WTC11 (cell line): ENCODE results near the gene FBXW4. TPM values are rescaled to one million over a fixed set of nuclear protein-coding genes. Genes with fewer than 3 reads are reported as not detected.

ENCODE experiments used
- ATAC-seq: fragments of 200-7000 bp; cut with Tn5 transposase; 2 replicates; pipeline ENCODE4 v1.10.0; 2021; ENCODE audit warnings: mild to moderate bottlenecking, moderate library complexity
- CTCF ChIA-PET: fragments of 300-600 bp; sonication (Branson Sonifier 250); formaldehyde crosslinking; loops from one replicate; lab custom pipeline; 2021; ENCODE audit warnings: antibody characterized with exemption; lab: Charles Lee
- POLR2A ChIA-PET: fragments of 350-600 bp; sonication (Branson Sonifier 250); formaldehyde crosslinking; loops from one replicate; lab custom pipeline; 2021; ENCODE audit warnings: antibody characterized with exemption; lab: Charles Lee
- DNase-seq: peaks from one replicate; pipeline ENCODE4 v3.0.0; 2021; ENCODE audit warnings: low spot score
- H3K27ac Mint-ChIP-seq: 2 replicates; pipeline ENCODE4 v1.8.0; 2021; ENCODE audit warnings: mixed read lengths
- H3K27me3 Mint-ChIP-seq: 2 replicates; pipeline ENCODE4 v1.8.0; 2021; ENCODE audit warnings: low read depth, mild to moderate bottlenecking, moderate library complexity, mixed read lengths
- H3K36me3 Mint-ChIP-seq: 2 replicates; pipeline ENCODE4 v1.8.0; 2021; ENCODE audit warnings: mixed read lengths
- H3K4me1 Mint-ChIP-seq: 2 replicates; pipeline ENCODE4 v1.8.0; 2022; ENCODE audit warnings: mixed read lengths
- H3K4me3 Mint-ChIP-seq: 2 replicates; pipeline ENCODE4 v1.8.0; 2021; ENCODE audit warnings: mild to moderate bottlenecking, moderate library complexity, mixed read lengths
- H3K9me3 Mint-ChIP-seq: 2 replicates; pipeline ENCODE4 v1.8.0; 2021; ENCODE audit warnings: mixed read lengths
- AFF4 ChIP-seq: sonication (generic); formaldehyde crosslinking; IDR thresholded peaks from 2 replicates; pipeline ENCODE4 v1.8.1; 2023; ENCODE audit warnings: mild to moderate bottlenecking, missing genetic modification reagents, borderline replicate concordance
- ATF2 ChIP-seq: sonication (generic); formaldehyde crosslinking; IDR thresholded peaks from 2 replicates; pipeline ENCODE4 v1.8.1; 2022; ENCODE audit warnings: low read depth, missing genetic modification reagents, borderline replicate concordance
- CBFB ChIP-seq: sonication (generic); formaldehyde crosslinking; IDR thresholded peaks from 2 replicates; pipeline ENCODE4 v1.8.1; 2022; ENCODE audit warnings: mild to moderate bottlenecking, low read depth, missing genetic modification reagents
- ELF4 ChIP-seq: sonication (generic); formaldehyde crosslinking; IDR thresholded peaks from 2 replicates; pipeline ENCODE4 v1.8.1; 2022; ENCODE audit warnings: low read depth, mild to moderate bottlenecking, moderate library complexity, missing genetic modification reagents
- EMX1 ChIP-seq: fragments of 250-450 bp; sonication (Bioruptor Pico); IDR thresholded peaks from 2 replicates; pipeline ENCODE4 v1.8.0; 2021; ENCODE audit warnings: mild to moderate bottlenecking
- GABPB1 ChIP-seq: sonication (generic); formaldehyde crosslinking; IDR thresholded peaks from 2 replicates; pipeline ENCODE4 v1.8.1; 2023; ENCODE audit warnings: mild to moderate bottlenecking, missing genetic modification reagents
- GTF2I ChIP-seq: fragments of 250-450 bp; sonication (Bioruptor Pico); conservative IDR thresholded peaks from 2 replicates; pipeline ENCODE4 v1.4.0; 2021; ENCODE audit warnings: mild to moderate bottlenecking
- HMGA2 ChIP-seq: fragments of 250-450 bp; sonication (Bioruptor Pico); IDR thresholded peaks from 2 replicates; pipeline ENCODE4 v1.4.0; 2021; ENCODE audit warnings: mild to moderate bottlenecking, moderate library complexity
- JAZF1 ChIP-seq: fragments of 250-450 bp; sonication (Bioruptor Pico); IDR thresholded peaks from 2 replicates; pipeline ENCODE4 v1.9.0; 2021; ENCODE audit warnings: moderate library complexity, mild to moderate bottlenecking, inconsistent platforms
- MYBL2 ChIP-seq: sonication (generic); formaldehyde crosslinking; IDR thresholded peaks from 2 replicates; pipeline ENCODE4 v1.8.1; 2023; ENCODE audit warnings: mild to moderate bottlenecking, moderate library complexity, missing genetic modification reagents
- NFATC4 ChIP-seq: fragments of 250-450 bp; sonication (Bioruptor Pico); IDR thresholded peaks from 2 replicates; pipeline ENCODE4 v1.9.0; 2021; ENCODE audit warnings: mild to moderate bottlenecking
- NR1H2 ChIP-seq: sonication (generic); formaldehyde crosslinking; IDR thresholded peaks from 2 replicates; pipeline ENCODE4 v1.9.0; 2021; ENCODE audit warnings: mild to moderate bottlenecking, moderate library complexity, missing genetic modification reagents
- PRRX2 ChIP-seq: fragments of 250-450 bp; sonication (Bioruptor Pico); IDR thresholded peaks from 2 replicates; pipeline ENCODE4 v1.8.0; 2021; ENCODE audit warnings: mild to moderate bottlenecking
- SMAD3 ChIP-seq: sonication (generic); formaldehyde crosslinking; IDR thresholded peaks from 2 replicates; pipeline ENCODE4 v1.8.0; 2022; ENCODE audit warnings: missing genetic modification reagents, mild to moderate bottlenecking, borderline replicate concordance
- SMAD4 ChIP-seq: sonication (generic); formaldehyde crosslinking; IDR thresholded peaks from 2 replicates; pipeline ENCODE4 v1.8.0; 2022; ENCODE audit warnings: mild to moderate bottlenecking, missing genetic modification reagents
- SP1 ChIP-seq: sonication (generic); formaldehyde crosslinking; conservative IDR thresholded peaks from 2 replicates; pipeline ENCODE4 v1.8.1; 2022; ENCODE audit warnings: missing genetic modification reagents
- TEAD1 ChIP-seq: sonication (generic); formaldehyde crosslinking; IDR thresholded peaks from 2 replicates; pipeline ENCODE4 v1.8.0; 2022; ENCODE audit warnings: mild to moderate bottlenecking, missing genetic modification reagents
- ZBTB21 ChIP-seq: sonication (generic); formaldehyde crosslinking; IDR thresholded peaks from 2 replicates; pipeline ENCODE4 v1.8.1; 2023; ENCODE audit warnings: mild to moderate bottlenecking, missing genetic modification reagents, borderline replicate concordance
- ZMAT4 ChIP-seq: fragments of 250-450 bp; sonication (Bioruptor Pico); IDR thresholded peaks from 2 replicates; pipeline ENCODE4 v1.9.0; 2021; ENCODE audit warnings: mild to moderate bottlenecking
- ZNF121 ChIP-seq: sonication (generic); formaldehyde crosslinking; IDR thresholded peaks from 2 replicates; pipeline ENCODE4 v1.8.0; 2023; ENCODE audit warnings: missing genetic modification reagents
- ZNF232 ChIP-seq: sonication (generic); formaldehyde crosslinking; IDR thresholded peaks from 2 replicates; pipeline ENCODE4 v1.8.0; 2022; ENCODE audit warnings: mild to moderate bottlenecking, missing genetic modification reagents
- ZNF317 ChIP-seq: sonication (generic); formaldehyde crosslinking; IDR thresholded peaks from 2 replicates; pipeline ENCODE4 v1.8.1; 2023; ENCODE audit warnings: low read depth, mild to moderate bottlenecking, moderate library complexity, missing genetic modification reagents, borderline replicate concordance
- ZNF396 ChIP-seq: fragments of 250-450 bp; sonication (Bioruptor Pico); IDR thresholded peaks from 2 replicates; pipeline ENCODE4 v1.8.0; 2021; ENCODE audit warnings: mild to moderate bottlenecking, moderate library complexity, borderline replicate concordance
- ZNF423 ChIP-seq: fragments of 250-450 bp; sonication (Bioruptor Pico); IDR thresholded peaks from 2 replicates; pipeline ENCODE4 v2.1.2; 2022; ENCODE audit warnings: mild to moderate bottlenecking, moderate library complexity
- total RNA-seq: library from RNA; stranded (reverse); gene quantifications from 3 replicates; pipeline ENCODE4 v1.2.3, GENCODE V29; 2021
- TF ChIP-seq, protein P1 (sequence below): fragments of 250-450 bp; sonication (Bioruptor Pico); IDR thresholded peaks from 2 replicates; pipeline ENCODE4 v1.8.0; 2021; ENCODE audit warnings: mild to moderate bottlenecking
- TF ChIP-seq, protein P2 (sequence below): sonication (generic); formaldehyde crosslinking; IDR thresholded peaks from 2 replicates; pipeline ENCODE4 v1.8.1; 2023; ENCODE audit warnings: mild to moderate bottlenecking, missing genetic modification reagents, moderate library complexity

The FBXW4 gene
- total RNA-seq, 1 experiment from 2014 or later: 45.3 TPM

DNA sequence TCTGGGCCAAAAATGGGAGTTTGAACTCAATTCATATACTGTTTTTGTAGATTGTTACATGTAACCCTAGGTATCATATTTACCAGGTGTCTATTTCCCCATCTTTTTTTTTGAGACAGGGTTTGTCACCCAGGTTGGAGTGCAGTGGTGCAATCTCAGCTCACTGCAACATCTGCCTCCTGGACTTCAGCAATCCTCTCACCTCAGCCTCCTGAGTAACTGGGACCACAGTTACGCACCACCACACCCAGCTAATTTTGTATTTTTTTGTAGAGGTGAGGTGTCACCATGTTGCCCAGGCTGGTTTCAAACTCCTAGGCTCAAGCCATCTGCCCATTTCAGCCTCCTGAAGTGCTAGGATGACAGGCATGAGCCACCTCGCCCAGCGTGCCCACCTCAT, 28.2 kb upstream of the FBXW4 start:
- Mint-ChIP-seq H3K4me1 (peaks cover 26% of the 10 kb centered on the region), H3K4me3 (no peak overlapping the region), H3K36me3 (no peaks in the 10 kb centered on the region), H3K27ac (no peak overlapping the region), H3K27me3 (no peaks in the 10 kb centered on the region; the same call in 1 of the 2 replicates), H3K9me3 (no peaks in the 10 kb centered on the region)
- POLR2A ChIA-PET: no interaction called here
- ATAC-seq (no peak), DNase-seq (no peak)
- CTCF ChIA-PET: interaction anchor here (0.6 kb wide), 1 partner anchor 118 kb away, joined by 4 read pairs; no protein-coding TSS in a partner anchor
- TF ChIP-seq ZNF121 (CRISPR knock-in tag) (no peak), ZNF232 (CRISPR knock-in tag) (no peak), SMAD4 (CRISPR knock-in tag) (no peak), MYBL2 (CRISPR knock-in tag) (no peak), CBFB (CRISPR knock-in tag) (no peak), ZBTB21 (CRISPR knock-in tag) (no peak), AFF4 (CRISPR knock-in tag) (no peak), TEAD1 (CRISPR knock-in tag) (no peak), GTF2I (no peak), NFATC4 (no peak), PRRX2 (CRISPR knock-in tag) (no peak), ZNF317 (CRISPR knock-in tag) (no peak), JAZF1 (no peak), EMX1 (CRISPR knock-in tag) (no peak), NR1H2 (no peak)
- TF ChIP-seq, protein P1, sequence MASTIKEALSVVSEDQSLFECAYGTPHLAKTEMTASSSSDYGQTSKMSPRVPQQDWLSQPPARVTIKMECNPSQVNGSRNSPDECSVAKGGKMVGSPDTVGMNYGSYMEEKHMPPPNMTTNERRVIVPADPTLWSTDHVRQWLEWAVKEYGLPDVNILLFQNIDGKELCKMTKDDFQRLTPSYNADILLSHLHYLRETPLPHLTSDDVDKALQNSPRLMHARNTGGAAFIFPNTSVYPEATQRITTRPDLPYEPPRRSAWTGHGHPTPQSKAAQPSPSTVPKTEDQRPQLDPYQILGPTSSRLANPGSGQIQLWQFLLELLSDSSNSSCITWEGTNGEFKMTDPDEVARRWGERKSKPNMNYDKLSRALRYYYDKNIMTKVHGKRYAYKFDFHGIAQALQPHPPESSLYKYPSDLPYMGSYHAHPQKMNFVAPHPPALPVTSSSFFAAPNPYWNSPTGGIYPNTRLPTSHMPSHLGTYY (CRISPR knock-in tag): no peak
- TF ChIP-seq, protein P2, sequence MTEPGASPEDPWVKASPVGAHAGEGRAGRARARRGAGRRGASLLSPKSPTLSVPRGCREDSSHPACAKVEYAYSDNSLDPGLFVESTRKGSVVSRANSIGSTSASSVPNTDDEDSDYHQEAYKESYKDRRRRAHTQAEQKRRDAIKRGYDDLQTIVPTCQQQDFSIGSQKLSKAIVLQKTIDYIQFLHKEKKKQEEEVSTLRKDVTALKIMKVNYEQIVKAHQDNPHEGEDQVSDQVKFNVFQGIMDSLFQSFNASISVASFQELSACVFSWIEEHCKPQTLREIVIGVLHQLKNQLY (CRISPR knock-in tag): no peak
- TF ChIP-seq, all 79 proteins: peak for 0

- no peaks in the 10 kb centered on the region for H3K36me3 Mint-ChIP-seq
- POLR2A ChIA-PET: no interaction called here
- no peak overlapping the region for H3K4me3 Mint-ChIP-seq
- H3K9me3 Mint-ChIP-seq: no peaks in the 10 kb centered on the region
- ATAC-seq (no peak), DNase-seq (no peak)
- no peak overlapping the region for H3K27ac Mint-ChIP-seq
- H3K27me3 Mint-ChIP-seq: no peaks in the 10 kb centered on the region; the same call in 1 of the 2 replicates
- H3K4me1 Mint-ChIP-seq: peaks cover 26% of the 10 kb centered on the region
- CTCF ChIA-PET: interaction anchor here (0.6 kb wide), 1 partner anchor 62 kb away, joined by 3 read pairs; no protein-coding TSS in a partner anchor
- no peak for TF ChIP-seq ZMAT4 (CRISPR knock-in tag)
- TF ChIP-seq HMGA2 (CRISPR knock-in tag): no peak
- TF ChIP-seq, protein P2 (CRISPR knock-in tag): no peak
- no peak for TF ChIP-seq ZNF396
- TF ChIP-seq GABPB1 (CRISPR knock-in tag): no peak
- TF ChIP-seq JAZF1: no peak
- no peak for TF ChIP-seq ZNF423 (CRISPR knock-in tag)
- TF ChIP-seq ATF2 (CRISPR knock-in tag): no peak
- no peak for TF ChIP-seq ELF4 (CRISPR knock-in tag)
- TF ChIP-seq SMAD3 (CRISPR knock-in tag): no peak
- TF ChIP-seq CBFB (CRISPR knock-in tag): no peak
- TF ChIP-seq SP1 (CRISPR knock-in tag): no peak
Observed at GRCh38 chr10:101721806-101722205, 26.8 kb upstream of the FBXW4 start.
